Posterior vena cava (tissue), 2 donors: ENCODE data around the gene COPS9. TPM values are rescaled to one million over a fixed set of nuclear protein-coding genes. Genes with fewer than 3 reads are reported as not detected.

ENCODE experiments used
- DNase-seq: peaks from one replicate; pipeline ENCODE4 v3.0.0-alpha.2; 2020; ENCODE audit warnings: low spot score
- intact Hi-C, 2 donors: fragments of 100-400 bp; cut with DNase I; formaldehyde crosslinking; loops; one replicate each; pipeline versions ENCODE4 v1.14.1 to v1.14.2; 2022 to 2023
- total RNA-seq, 2 donors: library from RNA; stranded (reverse); fragmentation: NEBNext Ultra II Directional; extraction: Animal tissue kit (Norgen Biotek cat#: 25700); gene quantifications; one replicate each; pipeline ENCODE4 v1.2.1, GENCODE V29; 2021
- donor health status: DM: yes; HTN: yes; CAD: no.
- donor health status: DM: yes; HTN: yes; CAD: no.

Gene COPS9
- total RNA-seq, 2 donors from 2014 or later, result 93.3 to 127 TPM

DNA sequence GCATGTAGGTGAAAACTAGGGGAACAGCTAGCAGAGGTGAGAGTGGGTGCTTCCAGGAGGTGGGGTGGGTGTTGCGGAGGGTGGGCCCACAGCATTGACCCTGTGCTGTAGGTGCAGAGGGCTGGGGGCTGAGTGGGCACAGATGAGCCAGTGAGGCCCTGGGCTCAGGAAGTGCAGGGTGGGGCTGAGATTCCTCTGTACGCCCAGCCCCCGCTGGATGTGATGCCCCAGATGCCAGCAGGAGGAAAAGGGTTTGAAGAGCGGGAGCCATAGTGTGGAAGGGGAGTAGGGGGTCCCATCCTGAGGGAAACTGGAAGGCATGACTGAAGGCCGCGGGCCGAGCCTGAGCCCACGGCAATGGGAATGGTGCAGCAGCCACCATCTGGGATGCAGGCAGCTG lies 18.5 kb upstream of the COPS9 start:
- intact Hi-C loops, result no loop called here
- DNase-seq, result peak; percentile 51

DNA sequence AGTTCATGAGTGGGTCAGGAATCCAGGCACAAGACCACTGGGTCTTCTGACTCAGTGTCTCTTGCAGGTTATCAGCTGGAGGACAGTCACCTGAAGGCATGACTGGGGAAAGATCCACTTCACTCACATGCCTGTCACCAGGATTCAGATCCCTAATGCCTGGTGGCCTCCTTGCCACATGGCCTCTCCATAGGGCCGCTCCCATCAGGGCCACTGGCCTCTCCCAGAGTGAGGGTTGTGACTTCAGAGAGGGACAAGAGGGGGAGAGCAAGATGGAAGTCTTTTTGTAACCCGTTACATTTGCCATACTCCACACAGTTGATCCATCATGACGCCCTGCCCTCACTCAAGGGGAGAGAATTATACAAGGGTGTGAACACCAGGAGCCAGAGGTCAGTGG lies 17.3 kb upstream of the COPS9 start:
- DNase-seq, result peak; percentile 53
- intact Hi-C loops, result no loop called here

- intact Hi-C loops, result no loop called here
- DNase-seq, result no peak
These were observed 15.4 kb upstream of the COPS9 start for GRCh38 chr2:240151477-240152031.

DNA sequence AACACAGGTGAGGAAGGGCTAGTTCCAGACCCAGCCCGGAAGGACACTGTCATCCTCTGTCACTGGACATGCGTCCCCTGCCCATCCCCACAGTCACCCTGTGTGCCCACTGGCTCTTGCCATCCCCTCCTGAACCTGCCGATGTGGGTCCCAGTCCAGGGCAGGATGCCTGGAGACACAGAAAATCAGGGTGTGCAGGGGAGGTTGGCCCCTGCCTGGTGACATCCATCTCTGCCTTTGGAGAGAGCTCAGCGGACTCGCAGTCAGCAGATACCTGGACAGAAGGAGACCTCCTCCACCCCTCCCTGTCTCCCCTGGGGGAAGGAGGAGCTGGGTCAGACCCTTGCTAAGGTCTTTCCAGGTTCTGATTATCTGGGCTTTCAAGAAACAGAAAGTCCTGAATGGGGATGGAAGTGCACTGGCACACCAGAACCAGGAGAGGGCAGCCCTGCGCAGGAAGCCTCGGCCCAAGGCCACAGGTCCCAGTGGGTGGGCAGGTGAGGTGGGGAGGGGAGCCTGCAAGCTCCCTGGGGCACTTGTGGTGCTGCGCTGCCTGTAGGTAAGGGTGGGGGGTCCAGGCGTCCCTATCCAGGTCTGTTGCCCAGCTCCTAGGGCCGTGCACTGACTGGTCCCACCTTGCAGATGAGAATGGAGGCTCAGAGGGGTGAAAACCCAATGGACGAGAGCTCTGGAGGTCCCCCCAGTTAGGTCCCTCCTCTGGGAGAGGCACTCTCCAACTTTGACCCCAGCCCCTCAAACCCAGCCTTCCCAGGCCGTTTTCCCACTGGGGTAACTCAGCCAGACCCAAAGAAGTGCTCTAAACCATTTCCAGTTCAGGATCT lies 14.1 kb upstream of the COPS9 start:
- no peak for DNase-seq
- intact Hi-C loops, result loop anchor here in 1 of 2 donors (5.0 kb wide), 1 partner anchor 93 kb away; no protein-coding TSS in a partner anchor

GRCh38 chr2:240147911-240148587 lies 11.9 kb upstream of the COPS9 start:
- no peak for DNase-seq
- intact Hi-C loops, result loop anchor here in 1 of 2 donors (5.0 kb wide), 1 partner anchor 91 kb away; no protein-coding TSS in a partner anchor

DNA sequence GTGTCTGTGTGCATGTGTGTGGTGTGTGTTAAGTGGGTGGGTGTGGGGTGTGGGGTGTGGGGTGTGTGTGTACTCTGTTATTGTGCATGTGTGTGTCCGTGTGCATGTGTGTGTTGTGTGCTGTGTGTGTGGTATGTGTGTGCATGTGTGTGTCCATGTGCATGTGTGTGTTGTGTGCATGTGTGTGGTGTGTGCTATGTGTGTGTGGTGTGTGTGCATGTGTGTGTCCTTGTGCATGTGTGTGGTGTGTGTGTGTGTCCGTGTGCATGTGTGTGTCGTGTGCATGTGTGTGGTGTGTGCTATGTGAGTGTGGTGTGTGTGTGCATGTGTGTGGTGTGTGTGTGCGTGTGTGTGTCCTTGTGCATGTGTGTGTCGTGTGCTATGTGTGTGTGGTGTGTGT lies 11.3 kb upstream of the COPS9 start:
- DNase-seq, result no peak
- intact Hi-C loops, result loop anchor here in 1 of 2 donors (5.0 kb wide), 1 partner anchor 90 kb away; no protein-coding TSS in a partner anchor

DNA sequence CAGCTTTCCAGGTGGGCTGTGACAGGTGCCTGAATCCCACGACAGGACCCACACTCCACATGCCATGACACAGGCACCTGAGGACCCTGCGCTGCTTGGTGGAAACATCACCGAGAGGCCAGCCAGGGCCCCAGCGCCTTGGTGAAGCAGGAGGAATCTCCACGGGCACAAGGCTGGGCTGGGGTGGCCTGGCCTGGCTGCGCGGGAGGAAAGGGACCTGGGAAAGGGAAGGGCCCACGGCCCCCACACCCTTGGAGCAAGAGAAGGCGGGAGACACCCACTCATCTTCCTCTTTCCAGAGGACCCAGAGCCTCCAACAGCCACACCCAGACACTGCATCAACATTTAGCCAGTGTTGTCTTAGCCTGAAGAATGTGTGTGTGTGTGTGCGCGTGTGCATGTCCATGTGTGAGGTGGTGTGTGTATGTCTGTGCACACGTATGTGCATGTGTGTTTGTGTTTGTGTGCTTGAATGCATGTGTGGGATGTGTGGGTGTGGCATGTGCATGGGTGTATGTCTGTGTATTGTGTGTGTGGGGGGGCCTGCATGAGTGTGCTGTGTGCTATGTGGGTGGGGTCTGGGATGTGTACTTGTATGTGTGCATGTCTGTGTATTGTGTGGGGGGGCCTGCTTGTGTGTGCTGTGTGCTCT lies 10.6 kb upstream of the COPS9 start:
- DNase-seq, result no peak
- intact Hi-C loops, result loop anchor here in 1 of 2 donors (5.0 kb wide), 1 partner anchor 89 kb away; no protein-coding TSS in a partner anchor

DNA sequence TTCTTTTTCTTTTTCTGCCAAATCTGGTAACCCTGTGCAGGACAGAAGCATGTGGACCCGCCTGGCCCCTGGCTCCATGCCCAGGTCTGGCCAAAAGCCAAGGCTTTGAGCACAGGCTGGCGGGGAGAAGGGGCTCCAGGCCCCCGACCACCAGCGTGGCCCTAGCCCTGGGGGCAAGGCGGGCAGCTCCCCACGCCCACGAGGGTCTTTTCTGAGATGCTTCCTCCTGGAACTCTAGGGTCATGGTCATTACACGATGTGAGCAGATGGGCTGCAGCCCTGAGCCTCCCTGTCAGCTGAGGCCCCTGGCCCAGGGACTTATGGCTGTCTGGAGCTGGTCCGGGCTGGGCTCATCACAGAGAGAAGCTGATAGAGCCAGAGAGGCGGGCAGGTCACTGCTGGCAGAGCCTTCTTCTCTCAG lies 10.0 kb upstream of the COPS9 start:
- intact Hi-C loops, result loop anchor here in 1 of 2 donors (5.0 kb wide), 1 partner anchor 89 kb away; no protein-coding TSS in a partner anchor

GRCh38 chr2:240145461-240145860 lies 9.4 kb upstream of the COPS9 start:
- intact Hi-C loops, result loop anchor here in 1 of 2 donors (5.0 kb wide), 1 partner anchor 88 kb away; no protein-coding TSS in a partner anchor
- DNase-seq, result no peak

More for the DNA sequence above, 10.0 kb upstream of the COPS9 start:
- DNase-seq, result no peak

DNA sequence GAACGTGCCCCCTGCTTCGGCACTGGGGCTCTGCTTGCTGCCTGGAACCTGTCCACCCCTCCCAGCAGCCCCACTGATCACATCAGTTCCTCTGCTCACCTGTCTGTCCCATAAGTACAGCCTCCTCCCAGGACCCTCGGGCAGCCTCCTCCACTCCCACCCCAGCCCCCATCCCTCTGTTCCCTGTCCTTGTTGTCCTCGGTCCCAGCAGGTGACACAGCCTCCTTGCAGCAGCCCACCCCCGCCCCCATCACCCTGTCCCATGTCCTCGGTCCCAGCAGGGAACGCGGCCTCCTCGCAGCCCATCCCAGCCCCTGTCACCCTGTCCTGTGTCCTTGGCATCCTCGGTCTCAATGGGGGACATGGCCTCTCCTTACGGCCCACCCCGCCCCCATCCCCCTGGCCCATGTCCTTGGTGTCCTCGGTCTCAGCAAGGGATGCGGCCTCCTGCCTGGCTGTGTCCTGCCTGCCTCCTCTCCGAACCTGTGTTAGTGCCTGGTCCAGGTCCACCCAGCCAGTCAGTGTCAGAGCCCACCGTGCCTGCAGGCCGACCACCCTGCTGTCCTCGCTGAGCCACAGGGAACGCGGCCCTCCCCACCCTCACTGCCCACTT lies 8.7 kb upstream of the COPS9 start:
- DNase-seq, result peak; percentile 71
- intact Hi-C loops, result loop anchor here (5.0 kb wide), 1 partner anchor 87 kb away; no protein-coding TSS in a partner anchor

DNA sequence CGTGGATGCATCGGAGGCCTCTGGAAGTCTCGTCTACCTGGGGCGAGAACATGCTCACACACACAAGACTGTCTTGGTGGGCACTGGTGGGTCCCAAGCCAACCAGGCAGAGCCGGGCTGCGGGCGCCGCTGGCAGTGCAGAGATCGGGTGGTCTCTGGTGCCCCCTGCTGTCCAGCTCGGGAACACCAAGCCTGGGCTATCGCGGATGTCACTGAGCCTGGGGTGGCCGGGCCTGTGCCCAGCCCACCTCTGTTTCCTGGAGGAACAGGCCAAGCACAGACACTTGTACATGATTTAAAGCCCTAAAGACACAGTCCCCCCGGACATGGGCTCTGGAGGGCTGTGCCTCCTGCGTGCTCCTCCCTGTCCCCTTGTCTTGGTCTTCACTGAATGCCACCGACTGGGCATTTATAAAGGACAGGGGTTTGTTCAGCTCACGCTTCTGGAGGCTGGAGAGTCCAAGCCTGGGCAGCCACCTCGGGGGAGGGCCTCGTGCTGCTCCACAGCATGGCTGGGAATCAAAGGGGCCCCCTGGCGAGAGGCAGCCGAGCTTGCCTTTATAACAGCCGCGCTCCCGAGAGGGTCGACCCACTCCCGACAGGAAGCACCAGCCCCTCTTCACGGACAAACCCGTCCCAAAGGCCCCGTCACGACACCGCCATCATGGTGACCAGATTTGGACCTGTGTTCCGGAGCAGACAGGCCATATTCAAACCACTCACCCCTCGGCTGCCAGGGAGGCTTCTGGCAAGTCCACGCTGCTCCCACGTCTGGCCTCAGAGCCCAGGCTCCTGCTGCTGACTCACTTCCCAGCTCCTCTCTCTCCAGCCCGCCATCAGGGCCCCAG lies 7.9 kb upstream of the COPS9 start:
- intact Hi-C loops, result loop anchor here in 1 of 2 donors (5.0 kb wide), 1 partner anchor 87 kb away; no protein-coding TSS in a partner anchor
- peak; percentile 90 for DNase-seq

DNA sequence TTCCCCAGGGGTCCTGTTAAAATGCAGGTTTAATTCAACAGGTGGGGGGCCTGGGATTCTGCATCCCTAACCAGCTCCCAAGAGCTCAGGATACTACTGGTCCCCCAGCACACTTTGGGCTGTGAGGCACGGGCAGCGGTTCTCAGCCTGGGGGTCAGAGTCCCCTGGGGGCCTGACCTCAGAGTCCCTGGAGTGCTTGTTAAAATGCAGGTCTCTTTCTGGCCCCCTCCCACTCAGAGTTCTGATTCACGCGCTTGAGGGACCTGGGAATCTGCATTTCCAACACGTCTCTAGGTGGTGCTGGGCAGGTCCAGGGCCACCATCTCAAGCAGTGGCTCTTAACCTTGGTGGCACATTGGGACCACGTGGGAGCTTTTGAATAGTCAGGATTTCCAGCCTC lies 7.2 kb upstream of the COPS9 start:
- DNase-seq, result peak; percentile 60
- intact Hi-C loops, result loop anchor here in 1 of 2 donors (5.0 kb wide), 1 partner anchor 86 kb away; no protein-coding TSS in a partner anchor

GRCh38 chr2:240142859-240143258 lies 6.8 kb upstream of the COPS9 start:
- peak; percentile 62 for DNase-seq
- intact Hi-C loops, result loop anchor here in 1 of 2 donors (5.0 kb wide), 1 partner anchor 86 kb away; no protein-coding TSS in a partner anchor

GRCh38 chr2:240142256-240142775 lies 6.2 kb upstream of the COPS9 start:
- intact Hi-C loops, result loop anchor here in 1 of 2 donors (5.0 kb wide), 1 partner anchor 85 kb away; no protein-coding TSS in a partner anchor
- DNase-seq, result peak; percentile 62

- intact Hi-C loops, result loop anchor here in 1 of 2 donors (5.0 kb wide), 1 partner anchor 84 kb away; no protein-coding TSS in a partner anchor
- DNase-seq, result peak; percentile 61
These were observed 5.6 kb upstream of the COPS9 start for GRCh38 chr2:240141736-240142135.

- intact Hi-C loops, result loop anchor here in 1 of 2 donors (5.0 kb wide), 1 partner anchor 84 kb away; no protein-coding TSS in a partner anchor
- DNase-seq, result peak; percentile 36
These were observed 4.8 kb upstream of the COPS9 start for GRCh38 chr2:240140920-240141319.

- DNase-seq, result peak; percentile 23
- intact Hi-C loops, result loop anchor here in 1 of 2 donors (5.0 kb wide), 1 partner anchor 83 kb away; no protein-coding TSS in a partner anchor
These were observed 4.4 kb upstream of the COPS9 start, which contains the start of gene OTOS for GRCh38 chr2:240140511-240140910. TSS of gene OTOS (minus strand) at chr2:240140658. CDS start at chr2:240140326, 332 bp downstream.
